Upper lobe of left lung (tissue), 6 donors: ENCODE data around the gene RPAIN. TPM values are rescaled to one million over a fixed set of nuclear protein-coding genes. Genes with fewer than 3 reads are reported as not detected.
A peak's percentile ranks its signal among the peaks of the same experiment; 100 is the strongest.

Experiments used
- ATAC-seq, 2 donors: fragments of 200-7000 bp; cut with Tn5 transposase; one replicate each; pipeline ENCODE4 v1.9.1; 2022; ENCODE audit warnings: mild to moderate bottlenecking in 2 of 2, moderate library complexity in 2 of 2; ENCODE audit not compliant: low FRiP score in 2 of 2
- DNase-seq, 2 donors: peaks; one replicate each; pipeline ENCODE4 v3.0.0-alpha.2; 2019 to 2020
- H3K27ac ChIP-seq, 4 donors: fragments of 200-600 bp; sonication (generic); one replicate each; pipeline ENCODE4 v1.5.1; 2016 to 2019
- H3K27me3 ChIP-seq, 4 donors: fragments of 200-600 bp; sonication (generic); one replicate each; pipeline ENCODE4 v1.5.1; 2017 to 2019
- H3K36me3 ChIP-seq, 4 donors: fragments of 200-600 bp; sonication (generic); one replicate each; pipeline ENCODE4 v1.5.1; 2016 to 2019
- H3K4me1 ChIP-seq, 4 donors: fragments of 200-600 bp; sonication (generic); one replicate each; pipeline ENCODE4 v1.5.1; 2018 to 2019
- H3K4me3 ChIP-seq, 4 donors: fragments of 200-600 bp; sonication (generic); one replicate each; pipeline ENCODE4 v1.5.1; 2017 to 2019; ENCODE audit warnings: mild to moderate bottlenecking in 2 of 4, moderate library complexity in 1 of 4
- H3K9me3 ChIP-seq, 4 donors: fragments of 200-600 bp; sonication (generic); one replicate each; pipeline ENCODE4 v1.5.1; 2018 to 2019
- CTCF ChIP-seq, 6 experiments: fragments of 450-650 bp in 4 of 6; fragments of 200-600 bp in 2 of 6; sonication (generic) in 2 of 6; IDR thresholded peaks; one replicate each; pipeline ENCODE4 v1.5.1; 2016 to 2019; ENCODE audit warnings: antibody characterized with exemption in 6 of 6
- EP300 ChIP-seq, 4 donors: sonication (generic); formaldehyde crosslinking; IDR thresholded peaks; one replicate each; pipeline ENCODE4 v1.5.1; 2017; ENCODE audit warnings: antibody characterized with exemption in 4 of 4, control low read depth in 2 of 4
- POLR2A ChIP-seq, 4 donors: fragments of 450-650 bp; IDR thresholded peaks; one replicate each; pipeline ENCODE4 v1.5.1; 2016 to 2017; ENCODE audit warnings: antibody characterized with exemption in 4 of 4, mild to moderate bottlenecking in 2 of 4
- POLR2AphosphoS5 ChIP-seq, 2 donors: sonication (generic); formaldehyde crosslinking; IDR thresholded peaks; one replicate each; pipeline ENCODE4 v1.5.1; 2017; ENCODE audit warnings: antibody characterized with exemption in 2 of 2
- WGBS, 2 donors: methylation state at CpG; one replicate each; pipeline ENCODE4 v1.1.5; 2017 to 2018; 5-methylcytosine and 5-hydroxymethylcytosine counted together
- total RNA-seq, 6 donors: library from RNA; depleted of rRNA in 4 of 6; stranded (reverse); fragments of >200 nt in 4 of 6; gene quantifications; one replicate each; pipeline versions ENCODE4 v1.1.0 to v1.2.1, GENCODE V29; 2016 to 2021
- donor health status: DM: no; HTN: no; CAD: no; lungs with moderate emphysema.
- donor health status: DM: no; HTN: yes; CAD: no; lungs with severe emphysema.

RPAIN gene
- total RNA-seq = 10 to 100 TPM; 32.2 to 78.6 (median 47.1) TPM

GRCh38 chr17:5419959-5420653 lies at the start of gene RPAIN:
RPAIN (plus strand) TSS chr17:5420182; CDS start chr17:5420211, 29 bp downstream.
- Histone ChIP-seq H3K9me3 (no peaks in the 10 kb centered on the region), H3K27ac (peak within 1 kb of the TSS; percentile 84 to 92 (median 90)), H3K4me3 (peak within 1 kb of the TSS; percentile 80 to 95 (median 88)), H3K27me3 (no peaks in the 10 kb centered on the region), H3K4me1 (peaks cover 29 to 43% (median 32%) of the 10 kb centered on the region in 4 donors), H3K36me3 (peaks cover 2 to 52% (median 27%) of the 10 kb centered on the region in 4 donors)
- 0 to 1% methylated on average over 11 to 41 of the region's 41 CpGs for WGBS, 2 donors
- TF ChIP-seq CTCF (IDR thresholded peaks at IDR 0.05) = no peak
- TF ChIP-seq POLR2A (IDR thresholded peaks at IDR 0.05) = peak in 3 of 4 donors; percentile 38 to 76 (median 63)
- TF ChIP-seq POLR2AphosphoS5 (IDR thresholded peaks at IDR 0.05) = peak; percentile 46 to 84
- ATAC-seq (peak; percentile 92 to 96), DNase-seq (peak; percentile 85 to 92)

GRCh38 chr17:5370411-5370810 lies 49.6 kb upstream of the RPAIN start:
- TF ChIP-seq EP300 (IDR thresholded peaks at IDR 0.05) (no peak), CTCF (IDR thresholded peaks at IDR 0.05) (no peak), POLR2AphosphoS5 (IDR thresholded peaks at IDR 0.05) (no peak), POLR2A (IDR thresholded peaks at IDR 0.05) (no peak)
- no peak overlapping the region for H3K4me3 ChIP-seq
- no peak overlapping the region for H3K27ac ChIP-seq
- peaks cover 0 to 84% (median 57%) of the 10 kb centered on the region in 4 donors for H3K36me3 ChIP-seq
- DNase-seq (no peak), ATAC-seq (no peak)
- WGBS, 2 donors = 88 to 90% methylated on average over 4 of the region's 4 CpGs
- H3K4me1 ChIP-seq = no peaks in the 10 kb centered on the region
- no peaks in the 10 kb centered on the region for H3K27me3 ChIP-seq
- H3K9me3 ChIP-seq = no peaks in the 10 kb centered on the region

GRCh38 chr17:5373112-5373511 lies 46.9 kb upstream of the RPAIN start:
- WGBS, 2 donors = 76 to 83% methylated on average over 6 of the region's 6 CpGs
- DNase-seq = no peak
- Histone ChIP-seq H3K27ac (no peak overlapping the region), H3K36me3 (peaks cover 0 to 96% (median 71%) of the 10 kb centered on the region in 4 donors), H3K4me3 (no peak overlapping the region), H3K4me1 (no peaks in the 10 kb centered on the region), H3K27me3 (no peaks in the 10 kb centered on the region), H3K9me3 (no peaks in the 10 kb centered on the region)
- ATAC-seq = no peak
- no peak for TF ChIP-seq CTCF (IDR thresholded peaks at IDR 0.05)
- no peak for TF ChIP-seq POLR2A (IDR thresholded peaks at IDR 0.05)

- 85 to 88% methylated on average over 3 of the region's 3 CpGs for WGBS, 2 donors
- no peaks in the 10 kb centered on the region for H3K27me3 ChIP-seq
- no peak overlapping the region for H3K27ac ChIP-seq
- no peak overlapping the region for H3K4me3 ChIP-seq
- H3K9me3 ChIP-seq = no peaks in the 10 kb centered on the region
- no peaks in the 10 kb centered on the region for H3K4me1 ChIP-seq
- no peak for DNase-seq
- TF ChIP-seq POLR2A (IDR thresholded peaks at IDR 0.05) = no peak
- no peak for TF ChIP-seq POLR2AphosphoS5 (IDR thresholded peaks at IDR 0.05)
- no peak for TF ChIP-seq CTCF (IDR thresholded peaks at IDR 0.05)
- no peak for TF ChIP-seq EP300 (IDR thresholded peaks at IDR 0.05)
- no peak for ATAC-seq
- H3K36me3 ChIP-seq = peaks cover 11 to 100% (median 78%) of the 10 kb centered on the region in 4 donors
Observed at GRCh38 chr17:5378566-5379207, 41.3 kb upstream of the RPAIN start.
